Stimulated activated CD4-positive, alpha-beta T cell treated with anti-CD3 and anti-CD28 coated beads, Interleukin-4, amount 100 ng/mL, for 24 hours (primary cell): ENCODE measurements around the gene TOMT.
"Not testable (repeated sequence)": the region's sequence is repeated elsewhere in the genome, so short reads cannot be mapped to it uniquely, and the experiment has no call there.

ENCODE experiments used
- DNase-seq: peaks from one replicate; pipeline ENCODE4 v3.0.0-alpha.2; 2020

The TOMT gene

GRCh38 chr11:72127923-72128322 is 22.2 kb downstream of the TOMT start:
- no peak for DNase-seq

DNA sequence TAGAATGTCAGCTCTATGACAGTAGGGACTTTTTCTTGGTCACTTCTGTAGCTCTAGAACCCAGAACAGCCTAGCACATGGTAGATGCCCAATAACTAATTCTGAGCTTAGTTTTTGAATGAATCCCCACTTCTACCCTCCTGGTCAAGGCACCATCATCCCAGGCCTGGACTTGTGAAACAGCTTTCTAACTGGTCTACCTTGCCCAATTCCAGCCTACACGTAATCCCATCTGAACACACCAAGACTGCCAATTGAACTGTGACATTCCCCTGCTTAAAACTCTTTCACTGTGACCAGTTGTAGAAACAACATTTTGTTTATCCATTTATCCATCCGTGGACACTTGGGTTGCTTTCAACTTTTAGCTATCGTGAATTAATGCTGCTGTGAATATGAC is 23.7 kb downstream of the TOMT start:
- no peak for DNase-seq

- no peak for DNase-seq
Measured at GRCh38 chr11:72132646-72133045, 26.9 kb downstream of the TOMT start.

- not testable (repeated sequence) for DNase-seq
Measured at GRCh38 chr11:72135473-72135872, 29.7 kb downstream of the TOMT start, which contains the start of gene FOLR3. Gene FOLR3, plus strand, starts transcription at chr11:72135725. Its CDS starts 228 bp downstream, at chr11:72135953.

DNA sequence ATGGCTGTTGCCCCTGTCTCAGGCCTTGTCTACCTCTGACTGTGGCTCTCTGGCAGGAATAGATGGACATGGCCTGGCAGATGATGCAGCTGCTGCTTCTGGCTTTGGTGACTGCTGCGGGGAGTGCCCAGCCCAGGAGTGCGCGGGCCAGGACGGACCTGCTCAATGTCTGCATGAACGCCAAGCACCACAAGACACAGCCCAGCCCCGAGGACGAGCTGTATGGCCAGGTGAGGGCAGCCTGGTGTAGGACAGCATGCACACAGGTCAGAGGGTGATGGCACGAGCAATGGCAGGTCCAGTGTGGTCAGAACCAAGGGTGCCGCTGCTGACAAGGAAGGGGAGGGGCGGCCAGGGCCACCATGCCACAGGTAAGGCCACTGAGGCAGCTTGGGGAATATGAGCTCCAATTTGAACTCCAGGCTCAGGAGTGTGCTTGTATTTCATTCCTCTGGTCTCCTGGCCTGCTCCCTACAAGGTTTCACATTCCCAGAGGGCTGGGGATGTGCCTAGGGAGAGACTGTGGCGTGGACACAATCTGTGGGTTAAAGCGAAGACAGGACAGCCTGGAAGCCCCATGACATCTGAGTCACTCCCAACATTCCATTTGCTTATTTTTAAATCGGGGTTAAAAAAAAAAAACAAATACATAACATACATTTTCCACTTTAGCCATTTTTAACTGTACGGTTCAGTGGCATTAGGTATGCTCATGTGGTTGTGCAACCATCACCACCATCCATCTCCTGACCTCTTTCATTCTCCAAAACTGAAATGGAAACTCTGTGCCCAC is 30.4 kb downstream of the TOMT start:
- no peak for DNase-seq

GRCh38 chr11:72136684-72137262 is 31.0 kb downstream of the TOMT start:
- no peak for DNase-seq

- DNase-seq: no peak
Measured at GRCh38 chr11:72138821-72139390, 33.2 kb downstream of the TOMT start.

- DNase-seq: no peak
Measured at GRCh38 chr11:72139500-72139899, 33.8 kb downstream of the TOMT start.

- DNase-seq: no peak
Measured at GRCh38 chr11:72140661-72141060, 34.9 kb downstream of the TOMT start.

DNA sequence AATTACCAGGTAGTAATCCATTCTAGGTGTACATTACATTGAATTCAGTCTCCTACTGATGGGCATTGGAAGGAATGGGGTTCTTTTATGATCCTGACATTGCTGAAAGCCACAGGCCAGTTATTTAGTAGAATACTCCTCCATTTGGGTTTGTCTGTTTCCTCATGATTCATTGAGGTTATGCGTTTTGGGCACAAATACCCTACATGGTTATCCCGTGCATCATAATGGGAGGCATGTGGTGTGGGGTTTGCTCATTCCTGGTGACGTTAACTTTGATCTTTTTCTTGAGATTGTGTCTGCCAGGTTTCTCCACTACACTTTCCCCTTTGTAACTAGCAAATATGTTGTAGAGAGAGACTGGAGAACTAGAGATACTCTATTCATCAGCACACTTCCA is 35.3 kb downstream of the TOMT start:
- DNase-seq: peak; percentile 21

DNA sequence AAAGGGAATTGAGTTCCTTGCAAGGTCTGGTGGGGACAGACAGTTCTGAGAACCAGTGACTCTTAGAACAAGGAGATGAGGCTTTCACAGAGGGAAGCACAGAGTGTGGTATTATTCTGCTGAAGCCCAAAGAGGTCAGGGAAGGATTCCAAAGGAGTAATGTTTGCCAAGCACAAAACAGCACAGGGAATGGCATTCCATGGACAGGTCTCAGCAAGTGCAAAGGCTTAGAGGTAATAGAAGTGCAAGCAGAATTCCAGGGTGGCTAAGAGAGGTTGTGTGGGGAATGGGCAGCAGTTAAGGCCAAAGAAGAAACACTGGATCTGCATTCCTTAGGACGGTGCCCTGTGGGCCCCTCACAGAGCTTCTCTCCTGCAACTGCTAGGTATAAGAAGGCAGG is 36.4 kb downstream of the TOMT start:
- not testable (repeated sequence) for DNase-seq

DNA sequence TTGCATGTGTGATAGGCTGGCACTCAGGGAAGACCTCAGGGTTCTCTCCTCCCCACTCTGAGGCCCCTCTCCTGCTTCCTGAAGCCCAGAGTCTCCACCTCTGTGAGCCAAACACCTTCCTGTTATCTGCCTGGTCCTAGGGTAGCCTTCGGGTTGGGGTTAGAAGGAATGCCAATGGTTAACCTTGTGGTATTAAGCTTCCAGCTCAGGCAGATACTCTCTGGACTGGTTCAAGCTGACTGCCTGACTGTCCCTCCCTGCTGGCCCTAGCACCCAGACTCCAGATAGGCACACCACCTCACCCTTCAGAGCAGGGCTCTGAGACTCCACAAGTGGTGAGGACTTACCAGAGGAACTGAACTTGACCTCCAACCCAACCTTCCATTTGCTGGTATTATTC is 36.8 kb downstream of the TOMT start:
- not testable (repeated sequence) for DNase-seq

- DNase-seq: no peak
Measured at GRCh38 chr11:72144807-72145565, 39.3 kb downstream of the TOMT start.

DNA sequence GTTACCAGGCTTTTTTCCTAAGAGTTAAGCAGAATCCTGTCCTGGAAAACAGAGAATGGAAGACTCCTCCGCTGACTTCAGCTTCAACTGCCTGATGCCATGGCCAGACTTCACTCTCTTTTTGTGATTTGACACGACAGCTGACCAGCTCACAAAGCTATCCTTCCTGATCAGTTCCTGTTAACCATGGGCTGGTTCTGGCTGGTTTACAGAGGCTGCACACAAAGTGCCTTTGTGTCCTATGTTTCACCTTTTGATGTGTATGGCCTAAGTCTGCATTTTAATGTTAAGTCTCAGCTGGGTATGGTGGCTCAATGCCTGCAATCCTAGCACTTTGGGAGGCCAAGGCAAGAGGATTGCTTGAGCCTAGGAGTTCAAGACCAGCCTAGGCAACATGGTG is 40.9 kb downstream of the TOMT start:
- DNase-seq: no peak

DNA sequence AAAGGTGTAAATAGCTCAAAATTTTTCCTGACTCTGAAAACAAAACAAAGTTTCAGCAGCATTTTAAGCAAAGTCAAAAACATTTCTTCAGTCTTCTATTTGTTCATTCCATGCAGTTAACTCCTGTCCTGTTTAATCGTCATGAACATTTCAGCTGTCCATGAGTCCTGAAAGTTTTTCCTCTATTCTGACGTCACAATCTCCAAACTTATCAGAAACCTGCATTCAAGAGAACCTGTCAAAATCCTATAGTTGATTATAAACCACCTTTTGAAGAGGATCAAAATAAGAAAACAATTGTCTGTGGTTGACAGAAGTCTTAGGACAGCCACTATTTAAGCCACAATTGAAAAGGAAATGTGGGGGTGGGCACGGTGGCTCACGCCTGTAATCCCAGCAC is 45.2 kb downstream of the TOMT start:
- DNase-seq: no peak

DNA sequence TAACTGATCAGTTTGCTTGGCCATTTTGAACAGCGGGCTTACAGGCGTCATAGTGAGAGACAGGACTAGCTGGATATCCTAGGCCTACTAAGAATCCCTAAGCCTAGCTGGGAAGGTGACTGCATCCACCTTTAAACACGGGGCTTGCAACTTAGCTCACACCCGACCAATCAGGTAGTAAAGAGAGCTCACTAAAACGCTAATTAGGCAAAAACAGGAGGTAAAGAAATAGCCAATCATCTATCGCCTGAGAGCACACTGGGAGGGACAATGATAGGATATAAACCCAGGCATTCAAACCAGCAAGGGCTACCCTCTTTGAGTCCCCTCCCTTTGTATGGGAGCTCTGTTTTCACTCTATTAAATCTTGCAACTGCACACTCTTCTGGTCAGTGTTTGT is 48.1 kb downstream of the TOMT start:
- not testable (repeated sequence) for DNase-seq

DNA sequence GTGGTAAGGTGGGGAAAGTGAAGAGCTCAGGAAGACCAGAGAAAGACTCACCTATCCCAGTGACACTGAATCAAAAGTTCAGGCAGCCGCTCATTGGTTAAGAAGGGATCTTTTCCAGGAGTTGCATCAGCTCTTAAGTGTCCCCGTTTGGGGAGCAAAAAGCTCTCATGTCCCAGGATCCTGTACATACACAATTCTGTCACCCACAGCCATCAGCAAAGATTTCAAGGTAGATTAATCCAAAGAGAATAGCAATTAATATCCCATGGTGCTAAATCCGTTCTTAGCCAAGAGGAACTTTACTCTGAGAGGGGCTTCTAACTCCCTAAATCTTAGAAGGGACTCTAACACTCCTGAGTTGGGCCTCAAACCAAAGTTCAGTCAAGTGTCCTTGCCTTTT is 49.1 kb downstream of the TOMT start:
- DNase-seq: no peak

GRCh38 chr11:72155751-72156150 is 50.0 kb downstream of the TOMT start:
- DNase-seq: no peak

- no peak for DNase-seq
Measured at GRCh38 chr11:72157131-72157530, 51.4 kb downstream of the TOMT start.
